Stimulated activated CD4-positive, alpha-beta T cell treated with anti-CD3 and anti-CD28 coated beads, Interleukin-2, amount 100 ng/mL, for 24 hours (primary cell): Measurements from ENCODE around the gene RAVER1.
A peak's percentile ranks its signal among the peaks of the same experiment; 100 is the strongest.

Experiments used
- DNase-seq, 2 donors: peaks; one replicate each; pipeline ENCODE4 v3.0.0-alpha.2; 2020

Gene RAVER1

DNA sequence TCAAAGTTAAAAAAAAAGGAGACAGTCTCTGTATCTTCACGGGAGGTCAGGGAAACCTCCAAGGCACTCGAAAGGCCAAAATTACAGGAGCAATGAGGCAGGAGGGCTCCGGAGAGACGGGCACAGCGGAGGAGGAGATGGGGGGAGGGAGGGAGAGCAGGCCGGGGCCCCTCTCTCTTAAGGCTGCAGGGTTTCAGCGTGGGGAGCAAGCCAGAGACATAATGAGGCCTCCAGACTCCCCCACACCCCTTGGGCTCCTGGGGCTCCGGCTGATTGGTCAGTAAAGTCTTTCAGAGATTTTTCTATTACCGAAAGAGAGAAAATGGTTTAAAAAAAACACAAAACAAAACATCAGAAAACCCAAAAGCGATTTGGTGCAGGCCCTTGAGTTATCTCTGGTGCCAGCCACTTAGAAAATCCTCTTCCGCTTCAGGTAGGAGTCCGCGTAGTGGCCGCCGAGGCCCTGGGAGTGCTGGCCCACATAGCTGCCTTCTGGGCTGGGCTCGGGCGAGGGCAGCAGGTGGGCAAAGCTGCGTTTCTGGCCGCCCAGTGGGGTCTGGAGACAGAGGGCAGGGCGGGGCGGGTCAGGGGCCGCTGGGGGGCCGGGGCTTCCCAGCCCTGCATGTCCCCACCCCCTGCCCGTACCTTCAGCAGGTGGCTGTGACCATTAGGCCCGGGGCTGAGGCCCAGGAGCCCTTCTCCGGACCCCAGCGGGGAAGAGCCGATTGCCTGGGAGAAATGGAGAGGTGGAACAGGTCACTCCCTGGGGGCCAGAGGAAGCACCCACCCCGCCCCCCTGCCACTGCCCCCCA is 16.1 kb downstream of the RAVER1 start:
- DNase-seq = no peak

DNA sequence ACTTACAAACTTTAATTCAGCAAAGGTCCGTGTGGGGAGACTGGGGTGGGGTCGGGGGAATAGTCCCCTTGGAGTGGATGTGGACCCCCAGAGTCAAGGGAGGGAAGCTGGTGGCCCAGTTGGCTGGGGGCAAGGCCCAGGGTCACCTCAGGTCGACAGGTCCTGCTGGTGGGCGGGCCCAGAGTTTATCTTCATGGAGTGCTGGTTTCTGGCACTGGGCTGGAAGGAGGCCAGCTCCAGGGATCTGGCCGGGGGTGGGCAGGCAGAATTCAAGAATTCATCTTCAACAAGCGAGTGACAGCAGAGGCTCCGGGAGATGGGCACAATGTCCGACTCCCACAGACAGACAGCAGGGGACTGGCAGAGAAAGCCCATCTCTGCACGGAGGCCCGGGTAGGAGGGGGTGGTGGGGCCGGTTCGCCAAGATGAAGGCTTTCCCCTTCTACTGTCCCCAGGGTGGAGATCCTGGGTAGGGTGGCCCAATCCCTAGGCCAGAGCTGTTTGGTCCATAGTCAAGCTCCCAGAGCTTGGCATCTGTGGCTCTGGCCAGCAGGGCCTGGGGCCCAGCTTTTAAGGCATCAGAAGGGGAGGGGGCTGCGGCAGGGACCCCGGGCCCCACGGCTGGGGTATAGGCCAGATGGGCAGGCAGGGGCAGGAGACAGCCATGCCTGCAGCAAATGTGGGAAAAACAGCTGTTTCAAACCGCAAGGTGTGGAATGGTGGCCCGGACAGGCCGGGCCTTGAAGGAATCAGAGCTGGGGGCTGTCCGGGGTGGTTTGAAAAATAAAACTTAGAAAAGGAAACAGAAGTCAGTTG is 16.9 kb downstream of the RAVER1 start:
- DNase-seq = no peak

DNA sequence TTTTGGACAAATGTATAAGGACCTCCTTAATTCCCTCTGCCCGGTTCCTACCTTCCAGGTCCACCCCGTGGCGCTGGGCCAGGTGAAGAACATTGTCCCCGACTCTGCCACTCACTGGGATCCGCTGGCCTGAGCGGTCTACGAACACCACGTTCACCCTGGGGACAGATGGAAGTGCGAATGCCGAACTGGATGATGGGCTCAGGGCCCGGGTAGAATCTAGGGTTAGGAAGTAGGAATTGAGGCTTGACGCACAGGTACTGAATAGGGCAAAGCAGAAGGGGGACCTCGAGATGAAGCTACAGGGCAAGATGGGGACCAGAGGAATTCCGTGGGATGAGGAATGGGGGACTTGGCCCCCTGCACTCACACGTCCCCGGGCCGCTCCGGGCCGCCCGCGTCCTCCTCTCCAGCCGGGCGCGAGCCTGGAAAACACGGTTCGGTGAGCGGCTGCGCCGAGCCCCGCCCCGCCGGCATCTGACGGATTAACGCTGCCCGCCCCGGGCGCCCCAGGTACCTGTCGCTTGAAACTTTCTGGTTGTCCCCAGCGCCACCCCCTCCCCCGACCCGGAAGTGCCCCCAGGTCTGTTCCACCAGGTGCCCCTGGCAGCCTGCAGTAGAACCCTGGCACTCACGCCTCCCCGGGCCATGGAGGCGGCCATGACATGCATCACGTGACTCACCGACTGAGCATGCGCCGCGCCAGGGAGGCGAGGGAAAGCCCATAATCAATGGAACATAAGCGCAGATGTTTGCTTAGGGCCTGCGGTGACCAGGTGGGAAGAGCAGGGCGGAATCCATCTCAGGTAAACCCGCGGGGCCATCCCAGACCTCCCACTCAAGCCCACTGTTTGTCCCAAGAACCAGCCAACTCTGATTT is 17.8 kb downstream of the RAVER1 start, which contains the start of gene FDX2:
Gene FDX2, minus strand, starts transcription at position 681 of the 880 bp plus-strand sequence. Its CDS starts 19 bp downstream, at position 662.
- peak; percentile 95 for DNase-seq

DNA sequence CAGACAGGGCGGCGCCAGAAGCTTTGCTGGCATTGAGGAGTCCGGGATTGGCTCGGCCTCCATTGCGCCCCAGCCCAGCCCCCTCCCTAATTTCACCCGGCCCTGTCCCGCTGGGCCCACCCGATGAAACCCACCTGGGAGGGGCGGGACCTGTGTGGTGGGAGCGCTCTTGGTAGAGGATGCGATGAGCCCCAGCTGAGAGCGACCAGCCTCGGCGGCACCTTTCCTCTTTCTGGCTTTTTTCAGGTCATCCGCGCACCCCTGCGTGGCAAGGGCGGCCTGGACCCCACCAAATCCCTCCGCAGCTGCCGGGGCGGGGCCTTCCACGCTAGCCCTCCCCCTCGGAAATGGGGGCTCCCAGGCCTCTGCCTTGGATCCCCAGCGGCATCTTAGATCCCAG is 23.9 kb downstream of the RAVER1 start, which contains the start of gene ZGLP1:
Gene ZGLP1, minus strand, starts transcription at position 393 of the 400 bp plus-strand sequence.
- DNase-seq = no peak

DNA sequence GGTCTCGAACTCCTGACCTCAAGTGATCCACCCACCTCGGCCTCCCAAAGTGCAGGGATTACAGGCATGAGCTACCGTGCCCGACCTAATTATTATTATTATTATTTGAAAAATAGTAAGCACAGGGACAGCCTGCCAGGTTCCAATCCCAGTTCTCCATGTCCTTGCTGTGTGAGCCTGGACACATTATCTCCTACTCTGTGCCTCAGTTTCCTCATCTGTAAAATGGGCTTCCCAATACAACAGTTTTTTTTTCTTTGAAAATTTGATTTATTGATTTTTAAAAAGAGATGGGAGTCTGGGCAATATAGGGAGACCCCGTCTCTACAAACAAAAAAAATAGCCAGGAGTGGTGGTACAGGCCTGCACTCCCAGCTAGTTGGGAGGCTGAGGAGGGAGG is 27.0 kb downstream of the RAVER1 start:
- no peak for DNase-seq

DNA sequence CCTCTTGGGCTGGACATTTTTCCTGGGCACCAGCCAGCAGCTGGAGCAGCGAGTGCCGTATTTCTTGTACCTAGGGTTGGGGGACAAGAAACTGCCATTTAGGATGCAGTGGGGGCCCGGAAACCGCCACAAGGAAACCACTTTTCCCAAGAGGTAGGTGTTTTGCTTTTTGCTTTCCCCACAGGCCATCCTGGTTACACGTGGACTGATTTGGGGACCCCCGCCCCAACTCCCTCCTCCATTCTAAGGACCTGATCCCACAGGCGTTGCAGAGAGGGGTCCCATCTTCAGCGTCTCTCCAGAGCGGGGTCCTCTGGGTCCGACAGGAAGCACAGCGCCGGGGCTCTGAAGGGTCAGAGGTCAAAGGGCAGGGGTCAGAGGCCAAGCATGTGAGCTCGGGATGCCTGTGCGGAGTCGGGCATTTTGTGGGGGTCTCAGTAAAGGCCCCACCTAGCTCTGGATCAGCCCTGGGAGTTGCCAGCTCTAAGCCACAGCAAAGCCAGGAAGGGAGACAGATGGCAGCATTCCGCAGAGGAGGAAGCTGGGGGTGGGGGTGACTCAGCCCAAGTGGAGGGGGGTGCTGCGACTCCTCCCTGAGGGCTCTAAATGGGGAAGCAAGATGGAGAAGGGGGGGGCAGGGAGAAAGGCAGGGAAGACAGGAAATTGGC is 28.1 kb downstream of the RAVER1 start:
- DNase-seq = no peak

DNA sequence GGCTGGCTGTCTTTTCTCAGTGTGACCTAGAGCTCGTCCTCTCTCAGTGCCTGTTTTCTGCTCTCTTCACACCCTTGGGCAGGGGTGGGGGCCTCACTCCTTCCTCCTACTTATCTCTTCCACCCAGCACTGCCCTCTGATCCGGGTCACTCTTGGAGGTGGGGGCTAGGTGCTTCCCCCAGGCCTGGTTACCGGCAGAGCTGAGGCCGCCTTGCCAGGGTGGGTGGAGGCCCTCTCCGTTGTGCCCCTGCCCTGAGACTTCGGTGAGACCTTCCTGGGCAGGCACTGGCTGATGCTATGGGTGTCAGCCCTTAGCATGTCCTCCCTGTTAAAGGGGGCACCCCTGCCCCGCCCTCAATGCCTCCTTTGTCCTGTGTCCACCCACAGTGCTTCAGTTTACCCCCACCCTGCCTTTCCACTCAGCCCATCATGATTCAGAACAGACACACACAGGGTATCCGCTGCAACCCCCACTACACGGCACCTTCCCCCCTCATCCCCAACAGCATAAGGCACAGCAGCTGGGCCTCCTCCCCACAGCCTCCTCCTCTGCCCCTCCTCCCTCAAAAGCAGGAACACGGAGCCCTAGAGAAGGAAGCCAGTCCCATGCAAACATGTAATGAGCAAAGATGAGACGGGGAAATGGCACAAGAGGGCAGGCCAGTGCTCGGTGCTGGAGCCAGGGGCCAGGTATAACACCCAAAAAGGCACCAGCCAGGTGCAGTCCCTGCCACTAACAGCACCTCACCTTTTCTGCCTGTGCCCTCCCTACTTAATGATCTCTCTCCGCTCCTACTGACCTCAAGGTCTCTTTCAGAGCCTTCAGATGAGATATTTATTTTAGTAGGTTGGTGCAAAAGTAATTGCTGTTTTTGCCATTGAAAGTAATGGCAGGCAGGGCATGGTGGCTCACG is 33.5 kb downstream of the RAVER1 start:
- no peak for DNase-seq

DNA sequence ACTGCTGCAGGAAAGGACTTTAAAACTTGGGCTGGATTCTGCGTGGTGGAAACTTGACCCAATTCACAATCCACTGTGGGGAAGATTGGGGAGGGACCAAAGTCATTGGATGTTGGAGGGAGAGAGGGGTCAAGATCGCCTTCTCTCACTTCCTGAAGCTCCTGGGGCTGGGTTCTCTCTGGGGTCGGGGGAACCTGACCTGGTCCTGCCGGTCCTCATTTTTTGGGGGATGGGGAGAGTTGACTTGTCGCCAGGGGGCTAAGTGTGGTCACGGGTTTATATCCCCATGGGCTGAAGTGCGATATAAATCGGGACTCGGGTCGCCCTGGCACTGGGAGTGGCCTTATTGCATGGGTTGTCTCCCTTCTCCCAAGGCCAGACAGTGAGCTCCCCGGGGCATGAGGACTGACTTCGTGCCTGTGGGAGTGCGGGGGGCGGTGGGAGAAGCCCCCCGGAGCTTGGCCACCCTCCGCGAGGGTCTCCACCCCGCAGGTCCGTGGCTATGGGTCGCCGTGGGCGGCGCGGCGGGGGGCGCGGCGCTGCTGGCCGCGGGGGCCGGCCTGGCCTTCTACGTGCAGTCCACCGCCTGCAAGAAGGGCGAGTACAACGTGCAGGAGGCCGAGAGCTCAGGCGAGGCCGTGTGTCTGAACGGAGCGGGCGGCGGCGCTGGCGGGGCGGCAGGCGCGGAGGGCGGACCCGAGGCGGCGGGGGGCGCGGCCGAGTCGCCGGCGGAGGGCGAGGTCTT is 37.3 kb downstream of the RAVER1 start:
- DNase-seq = no peak

DNA sequence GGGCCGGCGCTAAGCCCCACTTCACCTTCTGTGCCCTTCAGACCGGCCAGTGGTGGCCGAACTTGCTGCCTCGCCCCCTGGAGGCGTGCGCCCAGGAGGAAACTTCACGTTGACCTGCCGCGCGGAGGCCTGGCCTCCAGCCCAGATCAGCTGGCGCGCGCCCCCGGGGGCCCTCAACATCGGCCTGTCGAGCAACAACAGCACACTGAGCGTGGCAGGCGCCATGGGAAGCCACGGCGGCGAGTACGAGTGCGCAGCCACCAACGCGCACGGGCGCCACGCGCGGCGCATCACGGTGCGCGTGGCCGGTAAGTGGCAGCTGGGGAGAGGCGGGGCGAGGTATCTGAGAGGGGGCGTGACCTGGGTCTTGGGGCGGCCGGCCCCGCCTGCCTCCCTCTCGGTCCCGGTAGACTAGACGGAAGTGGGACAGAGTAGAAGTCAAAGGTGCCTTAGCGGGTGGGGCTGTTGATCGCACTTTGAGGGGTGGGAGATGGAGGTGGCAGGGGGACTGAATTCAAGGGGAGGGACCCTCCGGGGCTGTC is 38.0 kb downstream of the RAVER1 start:
- DNase-seq = peak; percentile 65 to 66

DNA sequence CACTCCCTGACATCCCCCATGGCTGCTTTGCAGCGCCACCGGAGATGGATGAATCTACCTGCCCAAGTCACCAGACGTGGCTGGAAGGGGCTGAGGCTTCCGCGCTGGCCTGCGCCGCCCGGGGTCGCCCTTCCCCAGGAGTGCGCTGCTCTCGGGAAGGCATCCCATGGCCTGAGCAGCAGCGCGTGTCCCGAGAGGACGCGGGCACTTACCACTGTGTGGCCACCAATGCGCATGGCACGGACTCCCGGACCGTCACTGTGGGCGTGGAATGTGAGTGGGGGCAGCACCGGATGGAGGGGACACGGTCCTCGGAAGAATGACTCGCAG is 39.0 kb downstream of the RAVER1 start:
- no peak for DNase-seq

DNA sequence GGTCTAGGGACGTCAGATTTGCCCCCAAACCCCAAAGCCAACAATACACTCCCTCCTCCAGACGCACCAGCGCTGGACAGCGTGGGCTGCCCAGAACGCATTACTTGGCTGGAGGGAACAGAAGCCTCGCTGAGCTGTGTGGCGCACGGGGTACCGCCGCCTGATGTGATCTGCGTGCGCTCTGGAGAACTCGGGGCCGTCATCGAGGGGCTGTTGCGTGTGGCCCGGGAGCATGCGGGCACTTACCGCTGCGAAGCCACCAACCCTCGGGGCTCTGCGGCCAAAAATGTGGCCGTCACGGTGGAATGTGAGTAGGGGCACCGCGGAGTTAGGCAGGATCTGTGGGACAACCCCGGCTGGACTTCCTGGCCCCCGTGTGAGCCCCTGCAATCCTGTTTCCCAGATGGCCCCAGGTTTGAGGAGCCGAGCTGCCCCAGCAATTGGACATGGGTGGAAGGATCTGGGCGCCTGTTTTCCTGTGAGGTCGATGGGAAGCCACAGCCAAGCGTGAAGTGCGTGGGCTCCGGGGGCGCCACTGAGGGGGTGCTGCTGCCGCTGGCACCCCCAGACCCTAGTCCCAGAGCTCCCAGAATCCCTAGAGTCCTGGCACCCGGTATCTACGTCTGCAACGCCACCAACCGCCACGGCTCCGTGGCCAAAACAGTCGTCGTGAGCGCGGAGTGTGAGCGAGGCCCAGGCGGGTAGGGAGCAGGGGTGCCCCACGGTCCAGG is 39.5 kb downstream of the RAVER1 start:
- DNase-seq = no peak

DNA sequence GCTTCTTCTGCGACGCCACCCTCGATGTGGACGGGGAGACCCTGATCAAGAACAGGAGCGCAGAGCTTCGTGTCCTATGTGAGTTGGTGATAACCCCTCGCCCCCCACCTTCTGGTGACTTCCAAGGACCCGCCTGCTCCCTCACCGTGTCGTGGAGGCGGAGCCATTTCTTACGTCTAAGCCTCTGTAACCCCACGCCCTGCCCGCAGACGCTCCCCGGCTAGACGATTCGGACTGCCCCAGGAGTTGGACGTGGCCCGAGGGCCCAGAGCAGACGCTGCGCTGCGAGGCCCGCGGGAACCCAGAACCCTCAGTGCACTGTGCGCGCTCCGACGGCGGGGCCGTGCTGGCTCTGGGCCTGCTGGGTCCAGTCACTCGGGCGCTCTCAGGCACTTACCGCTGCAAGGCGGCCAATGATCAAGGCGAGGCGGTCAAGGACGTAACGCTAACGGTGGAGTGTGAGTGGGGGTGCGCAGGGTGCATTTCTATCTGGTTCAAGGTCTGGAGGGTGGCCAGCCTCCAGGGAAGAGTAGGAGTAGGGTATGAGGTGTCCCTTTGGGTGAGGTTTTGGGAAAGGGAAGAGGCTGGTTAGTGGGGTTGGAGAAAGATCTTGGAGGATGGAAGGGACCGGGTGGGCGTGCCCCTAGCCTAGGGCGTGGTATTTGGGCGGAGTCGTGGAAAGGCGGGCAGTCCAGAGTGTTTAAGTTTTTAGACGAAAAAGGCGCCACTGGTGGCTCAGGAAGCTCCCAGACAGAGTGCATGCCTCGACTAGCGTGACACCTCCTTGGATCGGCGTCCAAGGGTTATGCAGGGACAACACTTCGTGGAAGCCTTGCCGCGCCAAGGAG is 40.3 kb downstream of the RAVER1 start:
- no peak for DNase-seq

DNA sequence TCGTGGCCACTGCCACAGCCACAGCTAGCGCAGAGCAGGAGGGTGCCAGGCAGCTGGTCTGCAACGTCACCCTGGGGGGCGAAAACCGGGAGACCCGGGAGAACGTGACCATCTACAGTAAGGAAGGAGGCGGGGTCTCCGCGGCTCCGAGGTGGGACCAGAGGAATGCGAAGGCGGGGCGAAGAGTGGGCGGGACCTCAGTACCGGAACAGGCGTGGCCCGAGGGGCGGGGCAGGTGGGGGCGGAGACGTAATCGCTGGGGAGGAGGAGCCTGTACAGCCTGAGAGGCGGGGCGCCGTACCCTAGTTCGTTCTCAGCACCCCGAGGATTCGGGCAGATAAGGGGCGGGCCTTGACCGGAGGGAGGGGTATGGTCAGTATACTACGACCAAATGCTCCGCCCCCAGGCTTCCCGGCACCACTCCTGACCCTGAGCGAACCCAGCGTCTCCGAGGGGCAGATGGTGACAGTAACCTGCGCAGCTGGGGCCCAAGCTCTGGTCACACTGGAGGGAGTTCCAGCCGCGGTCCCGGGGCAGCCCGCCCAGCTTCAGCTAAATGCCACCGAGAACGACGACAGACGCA is 41.0 kb downstream of the RAVER1 start:
- peak; percentile 72 to 84 for DNase-seq

DNA sequence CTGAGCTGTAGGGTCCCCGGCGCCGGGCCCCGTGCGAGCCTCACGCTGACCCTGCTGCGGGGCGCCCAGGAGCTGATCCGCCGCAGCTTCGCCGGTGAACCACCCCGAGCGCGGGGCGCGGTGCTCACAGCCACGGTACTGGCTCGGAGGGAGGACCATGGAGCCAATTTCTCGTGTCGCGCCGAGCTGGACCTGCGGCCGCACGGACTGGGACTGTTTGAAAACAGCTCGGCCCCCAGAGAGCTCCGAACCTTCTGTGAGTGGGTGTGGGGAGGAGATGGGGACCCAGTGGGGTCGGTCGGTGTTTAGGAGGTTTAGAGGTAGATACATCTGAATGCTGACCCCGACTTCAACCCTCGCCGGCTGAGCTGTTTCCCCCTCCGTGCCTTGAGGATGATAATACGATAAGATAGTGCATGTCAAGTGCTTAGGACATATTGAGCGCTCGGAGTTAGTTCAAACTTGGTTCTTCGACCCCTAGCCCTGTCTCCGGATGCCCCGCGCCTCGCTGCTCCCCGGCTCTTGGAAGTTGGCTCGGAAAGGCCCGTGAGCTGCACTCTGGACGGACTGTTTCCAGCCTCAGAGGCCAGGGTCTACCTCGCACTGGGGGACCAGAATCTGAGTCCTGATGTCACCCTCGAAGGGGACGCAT is 41.6 kb downstream of the RAVER1 start:
- DNase-seq = no peak

DNA sequence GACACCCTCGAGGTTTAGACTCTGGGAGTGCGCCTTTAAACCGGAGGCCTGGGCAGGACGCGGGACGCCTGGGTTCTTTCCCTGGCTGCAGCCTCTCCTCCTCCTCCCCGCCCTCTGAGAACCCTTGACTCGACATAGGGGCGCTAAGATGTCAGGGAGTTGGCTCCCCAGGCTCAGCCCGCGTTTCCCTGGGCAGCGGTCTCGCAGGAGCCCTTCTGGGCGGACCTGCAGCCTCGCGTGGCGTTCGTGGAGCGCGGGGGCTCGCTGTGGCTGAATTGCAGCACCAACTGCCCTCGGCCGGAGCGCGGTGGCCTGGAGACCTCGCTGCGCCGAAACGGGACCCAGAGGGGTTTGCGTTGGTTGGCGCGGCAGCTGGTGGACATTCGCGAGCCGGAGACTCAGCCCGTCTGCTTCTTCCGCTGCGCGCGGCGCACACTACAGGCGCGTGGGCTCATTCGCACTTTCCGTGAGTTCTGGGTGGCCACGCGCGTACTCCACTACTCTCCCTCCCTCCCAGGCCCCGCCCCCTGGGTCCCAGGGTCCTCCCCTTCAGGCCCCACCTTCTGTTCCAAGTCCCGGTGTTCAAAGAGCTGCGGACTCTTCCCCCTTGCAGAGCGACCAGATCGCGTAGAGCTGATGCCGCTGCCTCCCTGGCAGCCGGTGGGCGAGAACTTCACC is 42.3 kb downstream of the RAVER1 start:
- DNase-seq = peak; percentile 62 to 66

DNA sequence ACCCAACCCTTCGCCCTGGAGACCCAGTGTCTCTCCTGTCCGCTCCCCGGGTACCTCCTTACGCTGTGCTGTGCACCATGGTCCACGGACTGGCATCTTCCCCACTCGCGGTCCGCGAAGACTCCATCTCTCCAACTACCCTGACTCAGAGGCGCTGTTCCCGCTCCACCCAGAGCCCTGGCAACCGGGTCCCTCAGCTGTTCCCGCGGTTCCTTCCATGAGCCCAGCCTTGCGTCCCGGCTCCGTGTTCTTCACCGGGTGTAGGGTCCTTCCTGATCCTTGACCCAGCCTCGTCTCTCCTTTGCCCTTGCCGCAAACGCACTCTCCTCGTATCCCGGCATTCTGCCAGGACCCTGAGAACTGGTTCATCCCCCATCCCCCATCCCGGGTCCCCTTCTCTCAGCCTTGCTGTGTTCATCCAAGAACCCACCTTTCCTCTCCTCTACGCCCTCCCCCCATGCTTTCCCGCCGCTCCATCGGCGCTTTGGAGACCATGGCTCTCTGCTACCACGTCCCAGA is 42.9 kb downstream of the RAVER1 start:
- DNase-seq = peak in 1 of 2 donors; percentile 24
